ENCODE results near the gene GALNT18.

DNA sequence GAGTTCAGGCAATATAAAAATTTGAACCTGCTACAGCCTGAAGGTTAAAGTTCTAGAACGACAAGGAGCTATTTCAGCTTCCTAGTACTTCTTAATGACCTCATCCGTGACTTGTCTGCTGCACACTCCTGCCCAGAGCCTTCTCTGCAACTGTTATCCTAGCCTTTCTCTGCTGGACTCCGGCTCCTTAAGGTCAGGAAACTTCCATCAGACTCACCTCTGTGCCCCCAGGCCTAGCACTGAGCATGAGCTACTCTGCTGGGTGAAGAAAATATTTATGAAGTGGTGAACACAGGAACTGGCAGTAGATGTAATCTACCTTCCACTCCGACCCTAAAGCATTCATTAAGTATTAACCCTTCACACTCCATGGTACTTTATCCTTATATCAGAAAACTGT, 287.2 kb downstream of the GALNT18 start:
- TF ChIP-seq, protein P1, sequence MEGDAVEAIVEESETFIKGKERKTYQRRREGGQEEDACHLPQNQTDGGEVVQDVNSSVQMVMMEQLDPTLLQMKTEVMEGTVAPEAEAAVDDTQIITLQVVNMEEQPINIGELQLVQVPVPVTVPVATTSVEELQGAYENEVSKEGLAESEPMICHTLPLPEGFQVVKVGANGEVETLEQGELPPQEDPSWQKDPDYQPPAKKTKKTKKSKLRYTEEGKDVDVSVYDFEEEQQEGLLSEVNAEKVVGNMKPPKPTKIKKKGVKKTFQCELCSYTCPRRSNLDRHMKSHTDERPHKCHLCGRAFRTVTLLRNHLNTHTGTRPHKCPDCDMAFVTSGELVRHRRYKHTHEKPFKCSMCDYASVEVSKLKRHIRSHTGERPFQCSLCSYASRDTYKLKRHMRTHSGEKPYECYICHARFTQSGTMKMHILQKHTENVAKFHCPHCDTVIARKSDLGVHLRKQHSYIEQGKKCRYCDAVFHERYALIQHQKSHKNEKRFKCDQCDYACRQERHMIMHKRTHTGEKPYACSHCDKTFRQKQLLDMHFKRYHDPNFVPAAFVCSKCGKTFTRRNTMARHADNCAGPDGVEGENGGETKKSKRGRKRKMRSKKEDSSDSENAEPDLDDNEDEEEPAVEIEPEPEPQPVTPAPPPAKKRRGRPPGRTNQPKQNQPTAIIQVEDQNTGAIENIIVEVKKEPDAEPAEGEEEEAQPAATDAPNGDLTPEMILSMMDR (IDR thresholded peaks at IDR 0.05), result no peak
- TF ChIP-seq POLR2A (IDR thresholded peaks at IDR 0.05), result no peak
